NCI-H526 (cell line): ENCODE results near the gene GALNTL6.
A peak's percentile ranks its signal among the peaks of the same experiment; 100 is the strongest.

Experiments used
- DNase-seq, 2 experiments: peaks; one replicate each; lab custom pipeline; 2025; lab: John Stamatoyannopoulos, UW

The GALNTL6 gene

GRCh38 chr4:172109466-172109865 lies 296.3 kb downstream of the GALNTL6 start:
- no peak for DNase-seq

GRCh38 chr4:172124656-172125308 lies 311.6 kb downstream of the GALNTL6 start:
- DNase-seq = no peak

DNA sequence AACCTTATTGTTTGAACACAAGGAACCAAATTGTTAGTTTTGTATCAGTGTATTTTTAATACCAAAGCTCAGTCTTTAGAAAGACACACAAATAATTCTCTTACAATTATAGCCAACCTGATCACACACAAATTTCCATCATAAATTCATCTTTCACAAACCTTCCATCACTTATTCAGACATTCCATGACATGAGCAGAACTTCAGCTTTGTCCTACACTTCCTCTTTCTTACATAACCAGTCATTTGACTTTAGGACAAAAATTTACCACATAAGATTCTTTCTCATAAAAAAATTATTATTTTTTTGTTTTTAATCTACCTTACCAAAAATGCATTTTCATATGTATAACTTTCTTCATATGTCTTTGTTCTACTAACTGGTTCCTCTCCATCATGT lies 312.2 kb downstream of the GALNTL6 start:
- no peak for DNase-seq

- DNase-seq = no peak
These were observed 314.0 kb downstream of the GALNTL6 start for GRCh38 chr4:172127168-172127567.

GRCh38 chr4:172129593-172129992 lies 316.4 kb downstream of the GALNTL6 start:
- DNase-seq = no peak

GRCh38 chr4:172134521-172134920 lies 321.3 kb downstream of the GALNTL6 start:
- no peak for DNase-seq

GRCh38 chr4:172141025-172141424 lies 327.8 kb downstream of the GALNTL6 start:
- DNase-seq = no peak

DNA sequence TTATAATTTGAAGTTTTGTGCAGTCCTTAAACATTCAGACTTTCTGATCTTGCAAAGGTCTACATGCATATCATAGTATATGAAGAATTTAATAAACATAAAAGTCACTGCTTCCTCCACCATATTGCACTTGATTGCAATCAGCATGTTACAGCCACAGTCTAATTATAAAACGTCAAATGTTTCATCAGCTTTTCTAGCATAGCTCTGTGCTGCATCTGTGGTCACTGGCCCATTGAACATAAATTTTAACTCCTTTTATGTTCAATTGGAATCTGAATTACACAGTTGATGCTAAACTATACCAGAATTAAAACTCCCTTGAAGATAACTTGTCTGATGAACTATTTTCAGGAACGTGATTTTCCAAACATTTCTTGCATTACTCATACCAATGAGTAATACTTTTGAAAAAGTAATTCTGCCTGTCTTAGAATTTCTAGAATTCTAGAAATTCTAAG lies 329.1 kb downstream of the GALNTL6 start:
- no peak for DNase-seq

DNA sequence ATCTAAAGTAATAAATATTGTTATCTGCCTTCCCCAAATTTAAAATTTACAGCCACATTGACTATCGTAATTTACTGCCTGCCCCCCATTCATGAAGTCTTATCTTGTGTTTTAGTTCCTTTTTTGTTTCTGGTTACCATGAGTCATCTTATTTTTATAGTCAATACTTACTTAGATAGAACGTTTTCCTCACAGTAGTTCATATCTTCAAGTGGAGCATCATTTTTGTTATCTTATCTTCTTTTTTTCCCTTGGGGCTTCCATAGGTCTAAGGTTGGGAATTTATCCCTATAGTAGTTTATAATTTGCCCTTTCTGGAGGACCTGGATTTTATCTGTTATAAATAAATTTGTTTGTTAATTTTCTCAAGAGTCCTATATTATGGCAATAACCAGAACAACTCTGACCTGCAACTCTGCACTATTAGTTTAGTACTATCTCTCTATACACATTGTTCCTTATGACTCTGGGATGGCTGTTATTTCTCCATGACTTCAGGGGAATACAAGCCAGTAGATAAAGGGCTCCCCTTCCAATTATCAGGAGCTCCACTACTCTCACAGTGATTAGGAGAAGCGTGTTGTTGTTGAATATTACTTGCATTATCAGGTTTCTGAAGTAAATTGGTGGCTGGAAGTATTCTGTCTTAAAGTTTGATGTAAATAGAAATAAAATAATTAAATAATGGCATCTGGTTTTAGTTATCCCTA lies 330.6 kb downstream of the GALNTL6 start:
- DNase-seq = no peak

DNA sequence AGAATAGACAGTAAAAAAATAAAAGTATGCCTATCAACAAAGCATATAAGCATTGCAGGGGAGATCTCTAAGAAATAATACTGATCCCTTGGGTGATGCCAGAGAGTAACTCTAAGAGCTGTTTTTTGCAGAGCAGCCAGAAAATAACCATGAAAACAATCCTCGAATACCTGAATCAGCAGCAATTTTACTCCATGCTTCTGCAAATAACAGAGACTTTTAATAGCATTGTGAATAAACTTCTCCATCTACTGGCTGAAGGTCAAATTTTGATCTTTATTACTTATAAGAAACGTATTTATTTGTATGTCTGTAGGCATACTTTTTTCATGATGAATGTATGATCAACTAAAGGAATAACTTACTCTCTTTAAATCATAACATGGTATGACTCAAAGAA lies 334.5 kb downstream of the GALNTL6 start:
- DNase-seq = no peak

GRCh38 chr4:172149329-172149728 lies 336.1 kb downstream of the GALNTL6 start:
- DNase-seq = no peak

- DNase-seq = no peak
These were observed 339.1 kb downstream of the GALNTL6 start for GRCh38 chr4:172152284-172152683.

GRCh38 chr4:172153719-172154118 lies 340.5 kb downstream of the GALNTL6 start:
- no peak for DNase-seq

DNA sequence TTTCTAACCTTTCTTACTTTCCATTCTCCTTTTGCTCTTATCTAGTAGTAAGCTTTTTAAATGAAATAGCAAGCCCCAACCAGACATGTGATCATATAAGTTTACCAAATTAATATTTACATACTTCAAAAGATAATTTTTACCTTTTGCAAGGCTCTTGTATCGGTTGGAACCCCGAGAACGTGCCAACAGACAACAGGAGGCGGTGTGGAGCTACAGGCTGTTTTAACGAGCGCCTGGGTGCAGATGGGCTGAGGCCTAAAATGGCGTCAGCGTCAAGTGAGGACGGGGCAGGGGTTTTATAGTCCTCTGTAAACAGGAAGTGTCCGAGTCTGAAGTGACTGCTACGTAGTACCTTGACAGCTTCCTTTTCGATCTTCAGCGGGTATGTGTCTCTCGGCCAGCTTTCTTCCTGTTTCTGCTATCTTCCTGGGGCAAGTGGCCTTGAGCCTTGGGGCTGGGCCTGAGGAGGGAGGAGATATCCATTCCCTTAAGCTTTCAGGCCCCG lies 342.7 kb downstream of the GALNTL6 start:
- no peak for DNase-seq

GRCh38 chr4:172157946-172158345 lies 344.7 kb downstream of the GALNTL6 start:
- no peak for DNase-seq

DNA sequence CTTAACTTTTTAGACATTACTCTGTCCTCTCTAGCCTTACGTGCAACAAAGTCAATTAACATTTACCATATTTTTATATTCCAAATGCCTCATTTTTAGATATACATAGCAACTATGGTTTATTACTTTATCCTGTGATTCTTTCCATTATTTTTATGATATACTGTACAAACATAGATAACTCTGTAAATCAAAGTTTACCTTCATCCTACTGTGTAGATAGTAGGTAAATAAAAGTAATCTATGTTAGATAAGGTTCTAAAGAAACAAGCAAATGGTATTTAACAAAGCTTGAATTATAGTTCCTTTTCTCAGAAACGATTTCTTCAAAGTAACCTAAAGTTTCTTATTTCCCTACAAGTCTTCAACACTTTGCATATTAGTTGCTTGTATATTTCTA lies 350.0 kb downstream of the GALNTL6 start:
- DNase-seq = no peak

DNA sequence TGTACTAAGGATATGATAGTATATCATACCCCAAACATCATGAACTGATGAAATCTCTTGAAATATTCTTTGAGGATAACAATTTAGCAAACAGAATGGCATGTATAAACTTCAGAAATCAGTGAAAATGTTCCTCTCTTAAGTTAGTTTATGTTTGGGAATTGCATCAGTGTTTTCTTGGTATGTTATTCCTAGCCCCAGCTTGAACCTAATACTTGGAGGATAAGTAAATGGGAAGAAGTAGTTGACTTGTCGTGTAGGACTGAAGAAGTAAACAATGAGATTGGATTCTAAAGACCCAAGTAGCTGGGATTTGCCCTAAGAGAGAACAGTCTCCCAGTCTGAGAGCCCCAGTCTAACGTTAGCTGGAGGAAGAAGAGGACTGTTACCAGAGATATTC lies 355.7 kb downstream of the GALNTL6 start:
- DNase-seq = no peak

GRCh38 chr4:172169871-172170270 lies 356.7 kb downstream of the GALNTL6 start:
- no peak for DNase-seq

DNA sequence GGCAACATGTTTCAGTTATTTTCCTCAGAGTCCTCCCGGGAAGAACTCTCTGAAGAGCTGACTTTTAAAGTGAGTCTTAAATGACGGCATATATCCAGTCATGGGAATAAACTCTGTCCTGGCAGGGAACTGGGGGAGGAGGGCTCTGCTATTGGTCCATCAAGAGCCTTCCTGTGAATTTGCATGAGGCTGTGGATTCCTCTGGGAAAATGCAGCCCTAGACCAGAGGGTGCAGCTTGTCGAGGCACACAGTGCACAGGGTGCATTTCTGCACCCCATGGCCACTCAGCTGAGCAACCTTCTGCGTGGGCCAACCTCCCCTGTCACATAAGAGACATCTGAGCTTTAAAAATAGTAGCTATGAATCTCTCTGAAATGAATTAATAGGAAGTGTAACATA lies 360.0 kb downstream of the GALNTL6 start:
- no peak for DNase-seq

GRCh38 chr4:172177382-172177781 lies 364.2 kb downstream of the GALNTL6 start:
- DNase-seq = no peak

DNA sequence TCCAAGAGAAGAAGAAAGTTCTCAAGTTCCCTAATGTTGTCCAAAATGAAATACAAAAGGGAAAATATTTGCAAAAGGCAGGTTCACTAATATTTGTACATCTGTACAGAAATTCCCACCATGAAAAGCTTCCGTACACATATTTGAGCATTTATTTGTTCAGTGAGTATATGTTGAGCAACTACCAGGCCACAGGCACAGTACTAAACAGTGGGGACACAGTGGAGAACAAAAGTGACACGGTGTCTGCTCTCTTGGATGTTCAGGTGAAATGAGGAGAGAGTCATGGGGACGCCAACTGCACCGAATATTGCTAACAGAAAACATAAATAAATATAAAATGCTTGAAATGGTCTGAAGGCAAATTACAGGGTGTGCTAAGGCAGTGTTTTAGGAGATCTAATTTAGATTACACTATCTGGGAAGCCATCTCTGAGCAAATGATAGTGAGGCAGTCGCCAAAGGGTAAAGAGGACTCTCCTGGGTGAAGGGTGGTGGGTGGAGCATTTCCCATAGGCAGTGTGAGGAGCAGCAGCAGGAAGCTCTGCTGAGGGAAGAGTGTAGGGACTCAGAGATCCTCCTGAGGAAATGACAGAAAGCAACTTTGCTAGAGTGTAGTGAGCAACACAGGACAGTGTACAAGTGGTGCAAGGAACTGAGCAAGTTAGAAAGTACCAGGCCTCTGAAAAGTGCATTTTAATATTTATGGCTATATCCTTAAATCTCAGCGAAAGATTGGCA lies 375.2 kb downstream of the GALNTL6 start:
- no peak for DNase-seq

GRCh38 chr4:172202480-172203076 lies 389.4 kb downstream of the GALNTL6 start:
- DNase-seq = peak in 1 of 2 experiments; percentile 16
